Hematopoietic multipotent progenitor cell treated with erythropoietin and hydrocortisone succinate and interleukin-3 and kit ligand, for 17 days (in vitro differentiated cells): Measurements from ENCODE around the gene PANX2.
A peak's percentile ranks its signal among the peaks of the same experiment; 100 is the strongest.
"Not testable (repeated sequence)": the region's sequence is repeated elsewhere in the genome, so short reads cannot be mapped to it uniquely, and the experiment has no call there.

Experiments
- DNase-seq: peaks from one replicate; pipeline ENCODE4 v3.0.0-alpha.2; 2015; ENCODE audit warnings: low spot score

PANX2 gene

GRCh38 chr22:50148166-50148500, 22.4 kb upstream of the PANX2 start:
- DNase-seq: no peak

DNA sequence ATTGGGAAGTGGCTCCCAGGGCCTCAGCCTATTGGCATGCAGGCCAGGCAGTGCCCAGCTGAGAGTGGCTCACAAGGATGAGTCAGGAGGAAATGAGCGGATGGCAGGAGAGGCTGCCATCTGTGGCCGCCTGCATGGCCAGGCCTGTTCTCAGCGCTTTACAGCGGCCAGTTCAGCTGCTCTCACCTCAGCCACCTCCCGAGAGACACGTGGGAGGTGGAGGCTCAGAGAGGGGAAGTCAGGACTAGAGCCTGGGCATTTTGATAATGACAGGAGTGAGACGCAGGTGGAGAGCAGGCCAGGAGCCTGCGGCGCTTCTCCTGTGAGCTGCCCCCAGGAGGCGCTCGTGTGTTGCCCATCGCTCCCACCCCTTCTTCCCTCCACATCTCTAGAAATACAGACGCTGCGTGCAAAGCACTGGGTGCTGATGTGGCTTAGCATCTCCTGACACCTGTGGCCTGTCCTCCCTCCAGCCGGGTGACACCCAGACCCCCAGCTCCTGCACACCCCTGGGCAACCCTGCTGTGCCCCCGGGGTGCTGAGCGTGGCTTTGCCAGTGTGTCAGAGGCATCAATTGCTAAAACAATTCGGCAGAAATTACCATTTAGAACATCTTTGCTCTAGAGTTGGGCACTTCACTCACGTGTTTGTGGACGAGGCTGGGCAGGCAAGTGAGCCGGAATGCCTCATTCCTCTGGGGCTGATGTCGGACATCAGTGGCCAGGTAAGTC, 21.4 kb upstream of the PANX2 start:
- peak; percentile 31 for DNase-seq

DNA sequence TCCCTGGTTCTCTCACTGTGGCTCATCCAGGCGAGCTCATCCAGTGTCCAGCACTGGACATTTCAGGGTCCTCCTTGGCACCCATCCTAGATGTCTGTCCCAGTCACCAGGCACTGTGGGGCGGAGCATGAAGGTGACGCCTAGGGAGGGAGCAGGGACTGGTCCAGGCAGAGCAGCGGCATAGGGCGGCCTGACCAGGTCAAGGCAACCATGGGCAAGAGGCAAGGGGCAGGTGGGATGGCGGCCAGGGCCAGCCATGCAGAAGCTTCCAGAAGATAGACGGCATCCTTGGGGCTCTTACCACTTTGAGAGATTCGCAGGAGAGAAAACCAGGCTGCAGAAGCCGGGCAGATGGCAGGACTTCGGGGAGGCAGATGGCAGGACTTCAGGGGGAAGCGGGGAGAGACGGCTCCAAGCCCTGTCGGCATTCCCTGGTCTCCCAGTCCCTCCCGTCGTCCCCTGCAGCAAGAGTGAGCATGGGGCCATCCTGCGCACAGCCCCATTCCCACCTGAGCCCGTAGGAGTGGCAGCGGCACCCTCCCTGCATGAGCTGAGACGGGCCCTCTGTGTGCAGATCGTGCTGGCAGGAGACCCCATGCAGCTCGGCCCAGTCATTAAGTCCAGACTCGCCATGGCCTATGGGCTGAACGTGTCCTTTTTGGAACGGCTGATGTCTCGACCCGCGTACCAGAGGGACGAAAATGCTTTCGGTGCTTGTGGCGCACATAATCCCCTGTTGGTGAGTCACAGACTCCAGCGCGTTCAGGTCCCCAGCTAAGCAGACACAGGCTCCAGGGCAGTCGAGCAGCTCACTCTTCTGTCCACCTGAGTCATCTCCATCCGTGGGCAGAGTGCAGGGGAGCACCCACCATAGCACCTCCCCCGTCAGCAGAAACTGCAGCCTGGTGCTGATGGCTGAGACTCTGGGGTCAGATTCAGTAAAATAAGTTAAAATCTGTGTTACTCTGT, 20.1 kb upstream of the PANX2 start:
- no peak for DNase-seq

DNA sequence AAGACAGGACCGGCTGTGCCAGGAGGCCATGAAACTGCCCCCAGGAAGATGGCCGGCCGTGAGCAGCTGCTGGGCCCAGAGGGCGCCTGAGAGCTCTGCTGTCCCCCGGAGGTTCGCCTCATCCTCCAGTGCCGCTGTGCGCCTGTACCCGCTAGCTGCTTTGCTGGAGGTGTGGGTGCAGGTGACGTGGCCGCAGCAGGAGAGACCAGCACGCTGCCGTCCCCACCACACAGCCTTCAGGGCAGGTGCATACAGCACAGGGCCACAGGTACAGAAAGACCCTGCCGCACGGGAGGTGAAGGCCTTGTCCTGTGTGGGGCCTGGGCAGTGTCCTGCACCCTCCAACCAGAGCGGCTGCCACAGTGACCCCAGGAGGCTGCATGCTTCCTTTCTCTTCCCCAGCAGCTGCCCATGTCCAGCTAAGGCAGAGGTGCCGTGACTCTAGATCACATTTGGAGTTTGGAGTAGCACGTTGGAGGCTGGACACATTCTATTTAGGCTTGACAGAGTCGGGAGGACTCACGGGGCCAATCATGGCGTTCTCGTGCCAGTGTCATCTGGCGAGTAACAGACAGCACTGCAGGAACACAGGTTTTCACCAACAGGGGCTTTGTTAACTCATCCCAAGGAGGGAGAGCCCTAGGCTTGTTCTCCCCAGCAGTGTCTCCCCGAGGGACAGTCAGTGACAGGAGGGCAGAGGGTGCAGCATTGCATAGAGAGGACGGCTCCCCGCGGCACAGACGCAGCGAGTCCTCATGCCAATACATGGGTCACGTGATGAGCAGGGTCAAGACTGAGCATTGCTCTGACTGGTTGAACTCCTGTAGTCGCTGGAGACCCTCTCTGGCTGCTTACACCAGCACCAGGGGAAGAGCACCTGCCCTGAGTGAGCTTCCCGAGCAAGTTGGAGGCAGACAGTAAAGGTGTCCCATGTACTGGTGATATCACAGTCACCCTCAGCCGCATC, 18.7 kb upstream of the PANX2 start:
- DNase-seq: no peak

GRCh38 chr22:50153056-50153755, 17.3 kb upstream of the PANX2 start:
- no peak for DNase-seq

- DNase-seq: no peak
Measured at GRCh38 chr22:50153756-50154140, 16.8 kb upstream of the PANX2 start.

- DNase-seq: no peak
Measured at GRCh38 chr22:50157709-50158375, 12.7 kb upstream of the PANX2 start.

DNA sequence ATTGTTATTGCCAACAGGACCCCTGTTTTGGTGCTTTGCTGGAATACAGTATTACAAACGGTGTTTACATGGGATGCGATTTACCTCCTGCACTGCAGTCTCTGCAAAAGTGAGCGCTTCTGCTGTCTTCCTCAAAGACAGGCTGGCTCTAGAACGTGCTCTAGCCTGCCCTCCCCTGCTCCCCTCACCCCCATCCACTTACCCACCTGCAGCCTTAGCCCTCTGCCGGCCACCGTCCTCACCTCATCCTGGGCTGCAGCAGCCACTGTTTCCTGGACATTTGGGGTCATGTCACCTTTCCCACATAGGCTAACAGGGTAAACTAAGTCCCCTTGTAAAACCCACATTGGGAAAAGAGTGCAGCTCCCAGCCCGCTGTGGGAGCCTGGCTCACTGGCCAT, 9.6 kb upstream of the PANX2 start:
- DNase-seq: no peak

DNA sequence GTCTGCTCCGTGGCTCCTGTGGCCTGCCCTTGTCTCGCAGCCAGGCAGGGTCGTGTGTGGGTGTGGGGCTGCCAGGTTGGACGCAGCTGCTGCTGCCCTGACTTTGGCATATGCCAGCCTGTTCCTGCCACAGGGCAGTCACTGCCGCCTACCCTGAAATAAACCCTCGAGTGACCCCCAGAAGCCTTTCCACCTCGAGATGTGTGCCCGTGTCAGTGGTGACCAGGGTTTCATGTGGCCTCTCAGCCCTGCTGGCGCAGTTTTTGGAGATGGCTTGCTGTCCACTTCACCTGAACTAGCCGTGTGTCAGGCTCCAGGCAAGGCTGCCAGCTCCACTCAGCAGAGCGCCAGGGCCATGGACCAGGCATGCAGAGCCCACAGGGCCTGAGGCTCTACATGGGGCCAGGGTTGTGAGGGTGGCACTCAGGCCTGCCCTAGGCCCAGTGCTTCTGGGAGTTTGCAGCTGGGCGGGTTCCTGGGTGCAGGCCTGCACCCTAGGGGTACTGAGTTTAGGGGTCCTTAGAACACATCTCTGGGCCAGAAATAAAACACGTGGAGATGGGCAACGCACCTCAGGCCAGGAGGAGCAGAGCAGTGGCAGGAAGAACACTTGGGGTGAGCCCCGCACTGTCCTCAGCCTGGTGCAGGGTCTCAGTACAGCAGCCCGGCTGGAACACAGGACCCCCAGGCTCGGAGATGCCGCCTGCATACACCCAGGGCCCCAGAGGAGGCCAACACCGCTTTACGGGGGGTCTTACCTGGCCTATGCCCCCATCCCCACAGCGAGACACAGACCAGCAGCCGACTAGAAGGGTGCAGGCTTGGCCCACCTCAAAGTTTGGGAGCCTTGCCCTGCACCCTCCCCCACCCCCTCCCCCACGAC, 8.8 kb upstream of the PANX2 start:
- no peak for DNase-seq

DNA sequence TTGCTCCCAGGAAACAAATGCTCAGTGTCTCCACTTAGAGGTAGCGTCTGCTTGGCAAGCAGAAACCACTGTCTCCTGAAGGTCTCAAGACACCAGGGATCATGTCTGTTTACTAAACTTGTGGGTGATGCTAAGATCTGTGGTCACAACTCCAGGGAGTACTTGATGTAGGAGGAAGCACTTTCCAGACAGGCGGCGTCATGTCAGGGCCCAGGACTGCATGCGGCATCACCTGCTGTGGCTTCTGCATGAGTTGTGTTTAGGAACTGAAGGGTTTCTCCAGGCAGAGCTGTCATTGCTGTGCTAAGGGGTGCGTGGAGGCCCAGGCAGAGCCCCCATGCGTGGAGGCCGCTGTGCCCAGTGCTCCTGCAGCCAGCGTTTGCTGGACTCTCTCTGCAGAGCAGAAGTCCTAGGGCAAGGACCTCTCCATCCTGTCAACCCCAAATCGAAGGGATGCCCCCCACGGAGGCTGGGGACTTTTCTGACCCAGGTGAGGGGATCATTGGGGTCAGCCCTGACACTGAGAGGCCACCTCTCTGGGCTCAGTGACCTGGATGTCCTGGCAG, 8.1 kb upstream of the PANX2 start:
- DNase-seq: no peak

GRCh38 chr22:50165436-50166123, 5.0 kb upstream of the PANX2 start:
- DNase-seq: no peak

GRCh38 chr22:50167689-50168489, 2.6 kb upstream of the PANX2 start:
- DNase-seq: no peak

GRCh38 chr22:50168490-50169180, 1.9 kb upstream of the PANX2 start:
- not testable (repeated sequence) for DNase-seq

- DNase-seq: no peak
Measured at GRCh38 chr22:50169181-50169759, 1.3 kb upstream of the PANX2 start.

DNA sequence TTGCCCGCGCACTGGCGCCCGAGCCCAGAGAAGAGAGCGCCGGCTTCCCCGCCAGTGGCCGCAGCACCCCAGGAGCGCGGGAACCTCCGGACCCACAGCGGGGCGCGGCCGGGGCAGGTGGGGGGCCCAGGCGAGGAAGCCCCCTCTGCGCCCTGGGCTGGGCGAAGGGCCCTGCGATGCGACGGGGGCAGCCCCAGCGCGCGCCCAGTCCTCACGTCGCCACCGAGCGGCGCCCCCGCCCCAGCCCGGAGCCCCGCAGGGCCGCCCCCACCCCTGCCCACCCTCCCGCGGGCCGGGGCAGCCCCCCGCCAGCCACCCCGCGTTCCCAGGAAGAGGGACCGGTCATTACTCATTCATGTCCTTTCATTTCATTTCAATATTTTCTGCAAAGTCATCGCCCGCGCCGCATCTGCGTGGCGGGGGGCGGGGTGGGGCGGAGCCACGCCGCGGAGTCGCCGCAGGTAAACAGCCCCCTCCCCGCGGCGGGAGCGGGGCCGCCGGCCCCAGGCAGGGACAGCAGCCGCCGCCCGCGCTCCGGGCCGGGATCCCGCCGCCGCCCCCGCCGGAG, 673 bp upstream of the PANX2 start:
- DNase-seq: no peak

DNA sequence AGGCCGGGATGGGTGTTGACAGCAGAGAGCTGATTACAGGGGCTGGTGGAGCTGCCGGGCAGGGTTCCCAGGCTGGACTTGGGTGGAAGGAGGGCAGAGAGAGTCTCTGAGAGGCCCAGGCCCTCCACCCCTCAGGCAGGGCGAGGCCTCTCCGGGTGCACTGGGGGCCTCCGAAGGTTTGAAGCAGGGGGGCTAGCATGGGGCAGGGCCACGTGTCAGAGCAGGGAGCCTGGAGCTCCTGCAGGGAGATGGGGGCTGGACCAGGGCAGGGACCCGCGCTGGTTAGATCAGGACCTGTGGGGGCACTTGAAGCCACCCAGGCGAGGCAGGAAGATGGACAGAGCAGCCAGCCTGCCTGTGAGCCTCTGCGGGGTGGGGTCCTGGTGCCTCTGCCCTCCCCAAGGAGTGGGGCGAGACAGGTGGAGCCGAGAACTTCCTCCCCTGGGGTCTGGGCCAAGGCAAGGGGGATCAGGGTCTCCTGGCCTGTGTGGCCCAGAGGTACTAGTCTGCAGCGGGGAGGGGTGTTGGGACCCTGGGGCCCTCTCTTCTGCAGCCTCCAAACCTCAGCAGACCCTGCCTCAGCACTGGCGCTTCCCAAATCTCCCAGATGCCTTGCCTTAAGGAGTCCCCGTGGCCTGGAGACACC, 911 bp downstream of the PANX2 start:
- no peak for DNase-seq
